HG02970 (cell line): ENCODE measurements around the gene DGCR8.
"Not testable (repeated sequence)": the region's sequence is repeated elsewhere in the genome, so short reads cannot be mapped to it uniquely, and the experiment has no call there.

ENCODE experiments used
- ATAC-seq: cut with Tn5 transposase; IDR thresholded peaks from one replicate; pipeline ENCODE4 v1.9.1; 2021; ENCODE audit warnings: mild to moderate bottlenecking, moderate library complexity, moderate number of reproducible peaks; ENCODE audit not compliant: unreplicated experiment, low FRiP score

DGCR8 gene

GRCh38 chr22:20148414-20148813 is 68.4 kb downstream of the DGCR8 start:
- no peak for ATAC-seq

DNA sequence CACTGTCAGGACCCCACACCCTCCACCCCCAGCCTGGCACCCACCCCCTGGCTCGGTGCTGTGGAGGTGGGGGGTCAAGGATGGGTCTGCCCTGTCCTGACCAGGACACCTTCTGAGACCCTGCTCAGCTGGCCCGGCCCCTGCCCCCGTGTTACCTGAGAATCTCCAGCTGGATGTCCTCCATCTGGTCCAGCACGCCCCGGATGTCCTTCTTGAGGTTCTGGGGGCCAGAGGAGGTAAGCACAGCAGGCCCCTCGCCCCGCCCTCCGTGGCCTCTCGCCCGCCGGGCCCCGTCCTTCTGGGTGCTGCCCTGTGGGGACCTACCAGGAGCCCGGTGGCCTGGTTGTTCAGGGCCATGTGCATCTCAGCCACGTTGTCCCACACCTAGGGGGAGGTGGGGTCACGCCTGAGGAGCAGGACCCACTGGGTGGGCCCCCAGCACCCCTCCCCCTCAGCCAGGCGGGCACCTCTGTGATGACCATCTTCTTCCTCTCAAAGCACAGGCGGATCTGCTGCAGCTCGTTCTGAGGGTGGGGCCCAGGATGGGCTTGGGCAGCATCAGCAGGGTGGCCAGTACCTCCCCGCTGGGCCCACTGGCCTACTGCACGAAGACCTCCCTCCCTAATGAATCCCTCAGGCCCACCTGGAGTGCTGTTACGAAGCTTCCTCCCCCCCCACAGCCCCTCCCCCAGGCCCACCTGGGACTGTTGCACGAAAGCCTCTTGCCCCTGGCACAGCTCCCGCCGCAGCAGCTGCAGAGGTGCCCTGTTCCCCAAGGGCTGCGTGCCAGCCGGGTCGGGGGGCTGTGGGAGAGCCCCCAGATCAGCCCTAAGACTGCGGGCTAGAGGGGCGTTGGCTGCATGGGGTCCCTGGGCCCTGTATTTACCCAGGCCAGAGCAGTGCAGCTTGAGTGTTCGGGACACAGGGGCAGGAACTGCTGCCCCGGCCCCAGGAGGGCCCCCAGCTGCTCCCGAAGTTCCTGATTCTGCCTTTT is 69.5 kb downstream of the DGCR8 start:
- no peak for ATAC-seq

- ATAC-seq = no peak
These were observed 70.6 kb downstream of the DGCR8 start, which contains the start of gene CCDC188 for GRCh38 chr22:20150381-20151275. TSS of gene CCDC188 (minus strand) at chr22:20151055. CDS start at chr22:20150986, 69 bp downstream.

DNA sequence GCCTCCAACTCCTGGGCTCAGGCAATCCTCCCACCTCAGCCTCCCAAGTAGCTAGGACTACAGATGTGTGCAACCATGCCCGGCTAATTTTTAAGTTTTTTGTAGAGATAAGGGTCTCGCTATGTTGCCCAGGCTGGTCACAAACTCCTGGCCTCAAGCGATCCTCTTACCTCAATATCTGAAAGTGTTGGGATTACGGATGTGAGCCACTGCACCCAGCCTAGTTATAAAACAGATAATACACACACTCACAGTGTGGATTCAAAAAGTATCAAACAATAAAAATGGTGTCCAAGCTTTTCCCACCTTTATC is 71.2 kb downstream of the DGCR8 start:
- no peak for ATAC-seq

DNA sequence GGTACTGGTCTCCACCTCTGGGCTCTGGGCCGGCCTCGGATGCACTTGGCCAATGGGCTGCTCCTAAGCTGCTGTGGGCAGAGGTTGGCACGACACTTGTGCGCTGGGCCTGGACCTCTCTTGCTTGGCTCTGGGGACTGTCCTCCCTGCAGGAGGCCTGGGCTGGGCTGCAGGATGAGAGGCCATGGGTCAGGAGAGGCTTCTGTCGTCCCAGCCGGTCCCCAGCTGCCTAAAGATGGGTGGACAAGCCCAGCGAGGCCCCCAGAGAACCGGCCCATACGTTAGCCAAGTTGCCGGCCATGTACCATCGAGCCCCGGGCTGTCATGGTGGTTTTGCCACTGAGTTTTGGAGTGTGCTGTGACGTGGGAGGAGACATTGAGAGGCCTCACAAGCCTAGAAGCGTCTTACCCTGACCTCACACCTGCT is 72.4 kb downstream of the DGCR8 start:
- ATAC-seq = no peak

GRCh38 chr22:20153945-20154344 is 73.9 kb downstream of the DGCR8 start:
- ATAC-seq = no peak

- ATAC-seq = no peak
These were observed 74.7 kb downstream of the DGCR8 start for GRCh38 chr22:20154602-20155187.

GRCh38 chr22:20155330-20156041 is 75.4 kb downstream of the DGCR8 start:
- ATAC-seq = no peak

DNA sequence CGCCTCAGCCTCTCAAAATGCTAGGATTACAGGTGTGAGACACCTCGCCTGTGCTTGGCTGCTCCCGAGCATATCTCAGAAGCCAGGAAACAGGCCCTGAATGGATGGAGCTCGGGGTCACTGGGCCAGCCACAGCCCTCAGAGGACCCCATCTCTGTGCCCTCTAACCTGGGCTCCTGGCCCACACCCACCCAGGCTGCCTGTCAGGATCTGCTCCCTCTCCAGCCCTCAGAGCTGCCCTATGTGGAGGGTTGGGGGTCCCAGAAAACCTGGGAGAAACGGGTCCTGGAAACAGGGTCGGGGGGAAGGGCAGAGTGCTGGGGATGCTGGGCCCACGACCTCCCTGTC is 76.0 kb downstream of the DGCR8 start:
- ATAC-seq = no peak

DNA sequence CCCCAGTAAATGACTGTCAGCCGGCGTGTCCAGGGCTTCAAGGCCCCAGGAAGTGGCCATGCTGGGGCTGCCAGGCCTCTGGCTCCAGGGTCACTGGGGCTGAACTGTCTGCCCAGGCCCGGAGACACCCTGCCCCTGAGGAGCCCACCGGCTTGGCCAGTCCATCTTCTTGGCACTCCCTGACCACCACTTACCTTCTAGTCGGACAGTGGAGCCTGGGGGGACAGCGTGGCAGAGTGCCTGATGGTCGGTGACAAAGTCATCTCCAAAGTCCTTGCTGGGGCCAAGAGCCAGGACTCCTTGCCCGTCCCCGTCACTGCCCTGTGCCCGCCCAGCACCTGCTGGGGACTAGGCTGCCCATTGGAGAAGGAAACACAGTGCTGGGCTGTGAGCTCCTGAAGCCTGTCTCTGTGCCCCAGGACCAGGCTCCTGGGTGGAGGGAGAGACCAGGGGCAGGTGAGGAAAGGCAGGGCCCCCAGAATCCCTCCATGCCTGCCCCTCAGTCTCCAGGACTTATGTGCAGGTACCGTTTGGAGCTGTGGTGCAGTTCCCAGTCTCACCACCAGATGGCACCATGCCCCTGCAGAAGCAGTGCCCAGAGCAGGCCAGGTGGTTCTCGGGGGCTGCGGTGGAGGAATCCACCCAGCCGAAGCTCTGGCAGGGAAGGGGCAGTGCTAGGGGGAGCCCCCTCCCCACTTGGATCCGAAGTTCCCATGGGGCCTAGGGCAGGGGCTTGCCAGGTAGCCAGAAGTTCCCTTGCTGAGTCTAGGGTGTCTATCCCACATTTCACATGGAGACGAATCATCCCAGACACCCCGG is 76.8 kb downstream of the DGCR8 start:
- no peak for ATAC-seq

GRCh38 chr22:20157430-20158183 is 77.6 kb downstream of the DGCR8 start:
- no peak for ATAC-seq

GRCh38 chr22:20158391-20159036 is 78.5 kb downstream of the DGCR8 start:
- ATAC-seq = no peak

- ATAC-seq = no peak
These were observed 79.0 kb downstream of the DGCR8 start for GRCh38 chr22:20159076-20159475.

DNA sequence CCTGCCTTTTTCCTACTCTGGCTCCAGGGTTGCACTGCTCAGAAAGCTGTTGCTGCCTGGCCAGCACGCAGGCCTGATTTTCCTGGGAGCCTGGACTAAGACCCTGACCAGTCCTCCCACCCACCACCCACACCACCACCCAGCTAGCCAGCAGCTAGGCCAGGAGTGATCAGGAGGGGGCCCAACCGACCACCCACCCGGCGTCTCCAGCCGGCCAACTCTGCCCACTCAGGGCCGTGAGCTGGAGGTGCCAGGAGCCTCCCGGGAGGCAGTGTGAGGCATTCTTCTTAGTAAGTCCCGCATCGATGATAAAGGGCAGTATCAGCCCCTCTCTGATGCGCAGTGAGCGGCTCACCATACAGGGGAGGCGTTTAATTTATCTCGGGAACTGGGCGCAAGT is 79.5 kb downstream of the DGCR8 start:
- not testable (repeated sequence) for ATAC-seq

DNA sequence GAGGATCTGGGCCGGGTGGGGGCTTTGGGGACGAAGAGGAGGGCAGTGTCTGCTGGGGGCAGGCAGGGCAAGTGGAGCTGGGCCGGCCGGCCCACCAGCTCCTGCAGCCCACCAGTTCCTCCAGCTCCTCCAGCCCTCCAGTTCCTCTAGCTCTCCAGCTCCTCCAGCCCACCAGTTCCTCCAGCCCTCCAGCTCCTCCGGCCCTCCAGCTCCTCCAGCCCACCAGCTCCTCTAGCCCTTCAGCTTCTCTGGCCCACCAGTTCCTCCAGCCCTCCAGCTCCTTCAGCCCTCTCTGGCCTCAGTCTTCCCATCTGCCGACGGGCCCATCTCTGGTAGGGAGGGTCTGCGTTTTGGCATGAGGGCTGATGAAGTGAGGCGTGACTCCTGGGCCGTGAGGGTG is 80.0 kb downstream of the DGCR8 start:
- no peak for ATAC-seq
